ENCODE results near the gene TBX3.

Gene TBX3

DNA sequence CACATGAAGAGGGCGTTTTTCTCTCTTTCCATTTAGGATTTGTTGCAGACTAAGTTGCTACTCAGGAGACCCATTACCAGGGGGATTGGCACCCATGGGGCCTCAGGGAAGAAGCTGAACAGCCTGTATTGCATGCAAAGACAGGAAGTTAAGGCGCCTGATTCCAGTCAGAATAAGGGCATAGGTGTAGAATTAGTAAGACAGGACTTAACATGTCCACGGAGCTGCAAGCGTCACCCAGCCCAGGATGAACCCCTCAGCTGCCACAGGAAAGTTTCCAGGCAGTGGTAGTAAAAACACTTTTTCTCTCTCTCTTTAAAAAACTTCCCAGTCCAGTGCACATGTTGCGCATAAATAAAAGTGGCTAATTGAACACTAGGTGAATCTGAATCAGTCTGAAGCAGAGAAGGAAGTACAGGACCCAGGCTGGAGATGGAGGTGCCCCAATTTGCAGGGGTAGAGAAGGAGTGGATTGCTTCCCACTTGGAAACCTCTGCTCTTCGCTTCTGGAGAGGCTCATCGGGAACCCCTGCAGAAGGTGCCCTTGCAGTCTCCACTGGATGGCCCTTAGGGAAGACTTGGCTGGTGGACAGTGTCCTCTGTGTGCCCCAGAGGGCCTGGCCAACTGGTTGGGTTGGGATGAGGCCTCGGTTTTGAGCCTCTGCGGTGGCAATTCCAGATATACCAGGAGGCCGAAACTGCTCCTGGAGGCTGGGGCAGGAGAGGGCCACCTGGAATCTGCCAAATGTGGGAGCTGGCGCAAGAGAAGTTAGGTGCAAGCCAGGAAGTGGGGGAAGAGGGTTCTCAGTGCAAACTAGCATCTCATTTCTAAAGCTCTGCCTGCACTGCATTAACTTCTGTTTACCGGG, 10.7 kb upstream of the TBX3 start:
- no peaks in the 10 kb centered on the region for H3K36me3 ChIP-seq (ENCODE audit: control insufficient read depth, insufficient read depth, low read length)
- no peak overlapping the region for H3K9ac ChIP-seq (ENCODE audit: low read depth, low read length)
- peaks cover 100% of the 10 kb centered on the region for H3K27me3 ChIP-seq (ENCODE audit: control insufficient read depth, insufficient read depth, low read length)
- H3K4me1 ChIP-seq (ENCODE audit: control insufficient read depth, insufficient read depth, low read length) = peaks cover 16% of the 10 kb centered on the region
- H3K4me3 ChIP-seq (ENCODE audit: low read depth, low read length) = peak overlapping the region; percentile 4
- no peaks in the 10 kb centered on the region for H3K9me3 ChIP-seq (ENCODE audit: control insufficient read depth, insufficient read depth, low read length)

DNA sequence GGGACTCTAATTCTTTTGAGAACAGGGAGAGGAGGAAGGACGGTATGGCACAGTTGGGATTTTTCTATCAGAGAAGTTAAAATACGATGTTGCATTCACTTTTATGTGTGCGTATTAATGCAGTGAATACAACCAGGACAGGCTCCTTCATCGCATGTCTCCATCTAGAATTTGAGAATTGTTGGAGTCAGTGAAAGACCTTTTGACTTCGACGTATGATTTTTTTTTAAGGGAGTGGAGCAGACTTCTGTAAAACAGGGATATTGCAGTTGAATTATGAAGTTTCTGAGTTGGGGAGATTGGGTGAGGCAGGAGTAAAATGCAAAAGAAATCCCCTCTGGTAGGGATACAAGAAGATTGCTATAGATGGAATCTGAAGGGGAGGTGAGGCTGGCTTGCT, 9.6 kb upstream of the TBX3 start:
- Histone ChIP-seq H3K9ac (ENCODE audit: low read depth, low read length) (no peak overlapping the region), H3K4me3 (ENCODE audit: low read depth, low read length) (no peak overlapping the region), H3K27me3 (ENCODE audit: control insufficient read depth, insufficient read depth, low read length) (peaks cover 100% of the 10 kb centered on the region), H3K9me3 (ENCODE audit: control insufficient read depth, insufficient read depth, low read length) (no peaks in the 10 kb centered on the region), H3K36me3 (ENCODE audit: control insufficient read depth, insufficient read depth, low read length) (no peaks in the 10 kb centered on the region), H3K4me1 (ENCODE audit: control insufficient read depth, insufficient read depth, low read length) (peaks cover 13% of the 10 kb centered on the region)

DNA sequence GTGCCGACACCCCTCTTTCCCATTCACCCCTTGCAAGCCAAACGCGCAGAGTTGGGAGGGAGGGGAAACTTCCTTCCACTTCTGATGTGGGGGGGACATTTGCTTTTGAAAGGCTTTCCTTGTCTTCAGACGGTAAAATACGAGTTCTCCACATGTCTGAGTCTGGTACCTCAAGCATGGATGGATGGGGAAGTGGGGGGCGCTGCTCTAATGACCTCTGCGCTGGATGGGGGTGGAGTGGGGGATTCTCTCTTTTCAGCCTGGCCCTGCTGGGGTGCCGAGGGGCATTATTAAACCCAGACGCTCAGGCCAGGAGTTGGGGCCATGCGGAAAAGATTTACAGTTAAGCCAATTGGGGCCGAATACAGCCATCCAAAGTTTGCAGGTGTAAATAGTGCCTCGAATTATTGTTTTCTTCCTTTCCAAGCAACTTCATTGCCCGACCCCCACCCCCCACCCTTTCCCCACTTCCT, 9.1 kb upstream of the TBX3 start:
- Histone ChIP-seq H3K9me3 (ENCODE audit: control insufficient read depth, insufficient read depth, low read length) (no peaks in the 10 kb centered on the region), H3K36me3 (ENCODE audit: control insufficient read depth, insufficient read depth, low read length) (no peaks in the 10 kb centered on the region), H3K4me1 (ENCODE audit: control insufficient read depth, insufficient read depth, low read length) (peaks cover 13% of the 10 kb centered on the region), H3K4me3 (ENCODE audit: low read depth, low read length) (peak overlapping the region; percentile 43), H3K27me3 (ENCODE audit: control insufficient read depth, insufficient read depth, low read length) (peaks cover 100% of the 10 kb centered on the region), H3K9ac (ENCODE audit: low read depth, low read length) (no peak overlapping the region)

DNA sequence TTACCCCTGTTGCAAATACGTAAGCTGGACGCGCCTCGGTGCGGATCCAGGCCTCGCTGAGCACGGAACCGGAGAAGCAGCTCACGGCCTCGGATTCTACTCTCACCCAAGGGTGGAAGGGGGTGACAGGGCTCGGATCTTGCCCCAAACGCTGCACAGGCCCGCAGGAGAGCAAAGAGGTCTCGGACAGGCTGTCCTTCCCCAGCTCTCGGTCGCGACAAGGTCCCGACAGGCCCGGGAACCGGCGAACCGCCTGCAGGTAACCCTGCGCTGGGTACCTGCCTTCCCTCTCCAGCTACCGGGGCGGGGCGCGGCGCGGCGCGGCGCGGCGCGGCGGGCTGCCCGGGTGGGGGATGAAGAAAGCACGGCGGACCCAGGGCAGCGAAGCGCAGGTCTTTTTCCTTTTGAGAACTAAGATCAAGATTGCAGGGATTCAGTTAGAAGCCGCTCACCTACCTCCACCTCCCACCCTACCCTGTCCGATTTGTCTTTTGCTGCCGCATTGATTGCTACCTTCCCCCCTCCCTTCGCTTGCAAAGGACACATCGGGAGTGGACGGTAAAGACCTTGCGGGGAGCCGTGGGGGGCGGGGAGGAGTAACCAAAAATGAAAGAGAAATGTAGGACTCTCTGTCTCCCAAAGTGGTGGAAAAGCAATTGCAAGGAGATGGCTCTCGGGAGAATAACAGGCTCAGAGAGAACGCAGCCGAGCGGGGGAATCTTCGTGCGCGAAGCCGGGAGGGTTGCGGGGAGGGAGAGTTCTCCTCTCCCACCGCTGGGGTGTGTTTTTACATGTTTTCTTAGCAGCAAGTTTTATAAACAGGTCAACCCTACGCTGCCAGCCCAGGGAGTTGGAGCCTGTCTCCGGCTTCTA, 8.4 kb upstream of the TBX3 start:
- no peaks in the 10 kb centered on the region for H3K9me3 ChIP-seq (ENCODE audit: control insufficient read depth, insufficient read depth, low read length)
- no peaks in the 10 kb centered on the region for H3K36me3 ChIP-seq (ENCODE audit: control insufficient read depth, insufficient read depth, low read length)
- H3K9ac ChIP-seq (ENCODE audit: low read depth, low read length) = no peak overlapping the region
- H3K4me3 ChIP-seq (ENCODE audit: low read depth, low read length) = peak overlapping the region; percentile 43
- H3K4me1 ChIP-seq (ENCODE audit: control insufficient read depth, insufficient read depth, low read length) = peaks cover 13% of the 10 kb centered on the region
- H3K27me3 ChIP-seq (ENCODE audit: control insufficient read depth, insufficient read depth, low read length) = peaks cover 100% of the 10 kb centered on the region

DNA sequence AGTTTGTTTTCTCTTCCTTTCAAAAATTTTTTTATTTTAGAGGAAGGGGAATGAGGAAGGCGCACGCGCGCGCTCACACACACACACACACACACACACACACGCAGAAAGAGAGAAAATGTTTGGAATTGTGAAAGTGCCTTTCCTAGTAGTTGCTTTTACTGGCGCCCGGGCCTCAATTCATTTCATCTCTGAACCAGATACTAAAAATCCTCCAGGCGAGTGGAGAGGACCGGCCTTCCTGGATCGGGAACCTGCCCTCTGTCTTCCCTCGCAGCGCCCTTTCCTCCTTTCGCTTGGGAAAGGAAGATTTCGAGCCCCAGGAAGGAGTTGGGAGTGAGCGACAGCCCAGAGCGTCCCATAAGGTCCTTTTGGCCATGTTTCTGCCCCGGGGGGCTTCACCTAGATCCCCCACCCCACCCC, 7.8 kb upstream of the TBX3 start:
- H3K27me3 ChIP-seq (ENCODE audit: control insufficient read depth, insufficient read depth, low read length) = peaks cover 100% of the 10 kb centered on the region
- H3K4me1 ChIP-seq (ENCODE audit: control insufficient read depth, insufficient read depth, low read length) = peaks cover 13% of the 10 kb centered on the region
- H3K4me3 ChIP-seq (ENCODE audit: low read depth, low read length) = peak overlapping the region; percentile 43
- H3K36me3 ChIP-seq (ENCODE audit: control insufficient read depth, insufficient read depth, low read length) = no peaks in the 10 kb centered on the region
- H3K9ac ChIP-seq (ENCODE audit: low read depth, low read length) = no peak overlapping the region
- no peaks in the 10 kb centered on the region for H3K9me3 ChIP-seq (ENCODE audit: control insufficient read depth, insufficient read depth, low read length)

DNA sequence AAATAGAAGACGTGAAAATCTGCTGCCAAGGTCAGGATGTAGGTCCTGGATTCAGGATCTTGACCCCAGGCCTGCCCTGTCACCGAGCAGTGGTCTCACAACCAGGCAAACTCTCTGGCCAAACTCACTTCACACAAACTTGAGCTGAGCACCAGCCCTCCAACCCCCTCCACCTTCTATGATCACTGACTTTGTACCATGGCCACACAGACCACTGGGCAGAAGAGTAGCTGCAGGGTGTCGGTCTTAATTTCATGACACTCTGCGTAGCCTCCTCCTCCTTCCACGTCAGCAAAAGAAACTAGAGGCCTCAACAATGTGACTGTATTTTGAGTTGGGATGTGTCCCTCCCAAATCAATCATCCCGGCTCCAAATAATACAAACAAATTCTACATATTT, 7.2 kb upstream of the TBX3 start:
- H3K4me1 ChIP-seq (ENCODE audit: control insufficient read depth, insufficient read depth, low read length) = peaks cover 13% of the 10 kb centered on the region
- H3K36me3 ChIP-seq (ENCODE audit: control insufficient read depth, insufficient read depth, low read length) = no peaks in the 10 kb centered on the region
- H3K4me3 ChIP-seq (ENCODE audit: low read depth, low read length) = peak overlapping the region; percentile 30
- H3K9ac ChIP-seq (ENCODE audit: low read depth, low read length) = no peak overlapping the region
- no peaks in the 10 kb centered on the region for H3K9me3 ChIP-seq (ENCODE audit: control insufficient read depth, insufficient read depth, low read length)
- H3K27me3 ChIP-seq (ENCODE audit: control insufficient read depth, insufficient read depth, low read length) = peaks cover 100% of the 10 kb centered on the region

DNA sequence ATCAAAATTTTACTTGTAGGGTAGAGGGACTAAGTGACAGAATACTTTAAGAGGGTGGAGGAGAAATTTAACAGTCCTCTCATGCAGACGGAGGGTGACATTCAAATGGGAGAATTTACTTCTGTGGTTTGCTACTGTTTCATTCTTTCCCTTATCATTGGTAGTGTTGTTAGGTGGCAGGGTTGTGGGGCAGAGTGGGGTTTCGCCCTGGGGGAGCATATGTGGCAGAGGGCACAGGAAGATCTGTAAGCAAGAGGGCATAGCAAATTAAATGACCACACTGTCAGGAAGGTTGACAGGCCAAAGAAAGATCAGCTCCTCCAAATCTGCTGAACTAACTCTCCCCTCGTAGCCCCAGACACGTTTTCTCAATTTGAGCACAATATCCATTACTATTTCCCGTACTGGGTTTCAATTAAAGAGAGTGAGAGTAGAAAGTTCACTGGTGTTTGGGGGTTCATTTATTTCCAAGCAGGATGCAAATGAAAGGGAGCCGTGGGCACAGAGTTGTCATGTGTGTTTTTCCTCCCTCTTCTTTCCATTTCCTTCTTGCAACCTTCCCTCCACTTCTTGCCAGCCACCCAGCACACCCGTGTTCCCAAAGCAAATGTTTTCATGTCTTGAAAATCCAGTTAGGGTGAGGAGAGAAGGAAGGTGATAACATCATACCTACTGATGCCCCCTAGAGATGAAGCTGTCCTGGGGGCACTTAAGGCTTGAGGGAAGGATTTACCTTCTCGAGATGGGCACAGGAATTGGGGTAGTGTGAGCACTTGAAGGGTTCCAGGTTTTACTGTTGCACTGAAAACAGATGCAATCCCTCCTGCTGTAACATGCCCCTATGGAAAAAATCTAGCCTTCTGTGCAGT, 6.5 kb upstream of the TBX3 start:
- Histone ChIP-seq H3K4me1 (ENCODE audit: control insufficient read depth, insufficient read depth, low read length) (peaks cover 13% of the 10 kb centered on the region), H3K9me3 (ENCODE audit: control insufficient read depth, insufficient read depth, low read length) (no peaks in the 10 kb centered on the region), H3K27me3 (ENCODE audit: control insufficient read depth, insufficient read depth, low read length) (peaks cover 100% of the 10 kb centered on the region), H3K4me3 (ENCODE audit: low read depth, low read length) (peak overlapping the region; percentile 30), H3K36me3 (ENCODE audit: control insufficient read depth, insufficient read depth, low read length) (no peaks in the 10 kb centered on the region), H3K9ac (ENCODE audit: low read depth, low read length) (no peak overlapping the region)

DNA sequence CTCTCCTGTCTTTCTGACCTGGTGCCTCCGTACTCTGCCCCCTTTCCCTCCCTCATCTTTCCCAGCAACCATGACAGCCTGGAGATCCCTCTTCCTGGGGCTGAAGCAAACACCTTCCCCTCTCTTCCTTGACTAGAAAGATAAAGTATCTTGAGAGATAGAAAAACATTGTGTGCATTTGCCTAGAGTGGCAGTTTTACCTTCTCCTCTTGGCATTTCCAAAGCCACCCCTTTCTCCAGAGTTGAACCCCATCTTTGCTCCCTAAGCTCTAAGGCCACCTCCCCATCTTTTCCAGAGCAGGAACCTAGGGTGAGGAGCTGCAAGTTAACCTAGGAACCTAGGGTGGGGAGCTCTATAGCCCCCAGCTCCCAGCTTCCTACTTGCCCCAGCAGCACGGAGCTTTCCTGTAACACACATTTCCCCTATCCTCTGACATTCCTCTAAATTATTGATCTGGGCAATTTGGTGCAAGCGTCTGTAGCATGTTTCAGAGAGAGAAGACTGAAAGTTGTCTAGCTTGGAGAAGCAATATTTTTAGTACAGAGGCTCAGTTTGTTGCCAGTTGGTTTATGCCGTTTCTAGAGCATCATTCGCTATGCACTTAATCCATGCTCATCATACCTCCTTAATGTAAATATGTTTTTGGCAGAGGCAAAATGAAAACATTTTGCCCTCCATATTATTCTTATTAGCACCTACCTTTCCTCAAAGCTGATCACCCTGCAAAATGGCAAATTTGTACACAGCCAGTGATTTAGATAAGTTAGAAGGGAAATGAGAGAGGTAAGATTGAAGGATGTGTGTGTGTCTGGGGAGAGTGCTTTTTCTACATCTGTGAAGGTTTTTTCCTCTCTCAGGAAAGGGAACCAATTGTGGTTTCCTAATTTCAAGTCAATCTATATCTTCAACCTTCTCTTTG, 5.4 kb upstream of the TBX3 start:
- Histone ChIP-seq H3K9ac (ENCODE audit: low read depth, low read length) (no peak overlapping the region), H3K36me3 (ENCODE audit: control insufficient read depth, insufficient read depth, low read length) (no peaks in the 10 kb centered on the region), H3K4me1 (ENCODE audit: control insufficient read depth, insufficient read depth, low read length) (peaks cover 9% of the 10 kb centered on the region), H3K27me3 (ENCODE audit: control insufficient read depth, insufficient read depth, low read length) (peaks cover 96% of the 10 kb centered on the region), H3K4me3 (ENCODE audit: low read depth, low read length) (no peak overlapping the region), H3K9me3 (ENCODE audit: control insufficient read depth, insufficient read depth, low read length) (no peaks in the 10 kb centered on the region)

DNA sequence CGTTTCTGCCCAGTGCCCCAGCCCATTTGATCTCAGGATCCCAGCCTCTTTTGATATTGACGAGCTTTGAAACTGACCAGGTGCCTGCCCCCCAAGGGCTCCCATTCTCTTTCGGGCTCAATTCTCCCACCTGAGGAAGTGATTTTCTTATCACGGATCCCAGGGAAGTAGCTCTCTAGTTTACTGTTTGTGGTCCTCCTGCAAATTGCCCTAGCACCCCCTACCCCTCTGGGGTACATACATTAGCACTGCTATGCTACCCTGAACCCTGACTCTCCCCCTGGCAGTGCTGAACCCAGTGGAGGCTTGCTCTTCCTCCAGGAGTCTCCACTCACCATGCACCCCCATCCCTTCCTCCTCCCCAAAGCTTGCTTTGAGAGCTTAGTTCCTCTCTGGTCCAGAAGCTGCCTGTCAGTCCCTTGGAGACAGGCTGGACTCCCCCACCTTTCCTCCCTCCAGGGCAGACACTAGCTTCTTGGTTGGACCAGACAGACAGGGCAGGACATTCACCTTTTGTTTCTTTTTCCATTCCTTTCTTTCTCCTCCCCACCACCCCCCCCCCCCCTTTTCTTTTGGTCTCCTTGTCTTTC, 4.4 kb upstream of the TBX3 start:
- no peaks in the 10 kb centered on the region for H3K9me3 ChIP-seq (ENCODE audit: control insufficient read depth, insufficient read depth, low read length)
- peaks cover 91% of the 10 kb centered on the region for H3K27me3 ChIP-seq (ENCODE audit: control insufficient read depth, insufficient read depth, low read length)
- peak overlapping the region; percentile 19 for H3K4me3 ChIP-seq (ENCODE audit: low read depth, low read length)
- H3K9ac ChIP-seq (ENCODE audit: low read depth, low read length) = no peak overlapping the region
- H3K4me1 ChIP-seq (ENCODE audit: control insufficient read depth, insufficient read depth, low read length) = peaks cover 5% of the 10 kb centered on the region
- no peaks in the 10 kb centered on the region for H3K36me3 ChIP-seq (ENCODE audit: control insufficient read depth, insufficient read depth, low read length)

DNA sequence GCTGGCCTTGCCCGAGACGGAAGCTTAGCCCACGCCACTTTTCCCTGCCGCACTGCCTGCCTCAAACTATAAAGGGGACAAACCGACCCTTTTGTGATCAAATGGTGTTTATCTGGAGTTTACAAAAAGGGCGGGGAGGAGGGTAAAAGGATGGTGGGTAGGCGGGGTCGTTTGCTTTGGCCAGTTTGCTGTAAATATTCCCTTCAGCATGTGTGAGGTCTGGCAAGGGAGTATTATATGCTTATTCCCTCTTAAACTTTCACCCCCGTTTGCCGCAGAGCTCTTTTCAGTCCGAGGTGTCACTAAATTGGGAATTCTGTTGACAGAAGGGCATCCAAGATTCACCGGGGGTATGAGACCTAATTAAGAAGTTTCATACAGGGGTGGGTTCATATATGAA, 3.8 kb upstream of the TBX3 start:
- H3K36me3 ChIP-seq (ENCODE audit: control insufficient read depth, insufficient read depth, low read length) = no peaks in the 10 kb centered on the region
- peaks cover 3% of the 10 kb centered on the region for H3K4me1 ChIP-seq (ENCODE audit: control insufficient read depth, insufficient read depth, low read length)
- no peaks in the 10 kb centered on the region for H3K9me3 ChIP-seq (ENCODE audit: control insufficient read depth, insufficient read depth, low read length)
- no peak overlapping the region for H3K9ac ChIP-seq (ENCODE audit: low read depth, low read length)
- H3K27me3 ChIP-seq (ENCODE audit: control insufficient read depth, insufficient read depth, low read length) = peaks cover 91% of the 10 kb centered on the region
- peak overlapping the region; percentile 19 for H3K4me3 ChIP-seq (ENCODE audit: low read depth, low read length)
